NCI-H1417 treated with DMSO at 0.1 percent for 48 hours (cell line): ENCODE results near the gene SSH2.

Experiments
- DNase-seq: peaks from one replicate; lab custom pipeline; 2025; lab: John Stamatoyannopoulos, UW

Gene SSH2

GRCh38 chr17:29607557-29608195 is 322.4 kb downstream of the SSH2 start:
- DNase-seq = no peak

GRCh38 chr17:29603109-29603674 is 326.8 kb downstream of the SSH2 start:
- no peak for DNase-seq

GRCh38 chr17:29597361-29598172 is 332.5 kb downstream of the SSH2 start:
- no peak for DNase-seq

- DNase-seq = no peak
These were observed 333.2 kb downstream of the SSH2 start for GRCh38 chr17:29596811-29597210.

- DNase-seq = no peak
These were observed 333.9 kb downstream of the SSH2 start for GRCh38 chr17:29595943-29596774.

GRCh38 chr17:29595107-29595942 is 334.7 kb downstream of the SSH2 start:
- no peak for DNase-seq

GRCh38 chr17:29594519-29595090 is 335.4 kb downstream of the SSH2 start:
- DNase-seq = no peak

- DNase-seq = no peak
These were observed 336.2 kb downstream of the SSH2 start for GRCh38 chr17:29593591-29594518.

- no peak for DNase-seq
These were observed 337.0 kb downstream of the SSH2 start, which contains the start of gene ANKRD13B for GRCh38 chr17:29592850-29593551. TSS of gene ANKRD13B (plus strand) at chr17:29593132. CDS start at chr17:29593622, 490 bp downstream.

GRCh38 chr17:29591737-29592608 is 338.1 kb downstream of the SSH2 start:
- DNase-seq = peak; percentile 56

GRCh38 chr17:29591146-29591736 is 338.8 kb downstream of the SSH2 start:
- no peak for DNase-seq

GRCh38 chr17:29590411-29591145 is 339.4 kb downstream of the SSH2 start:
- DNase-seq = no peak

- peak; percentile 20 for DNase-seq
These were observed 340.3 kb downstream of the SSH2 start, which contains the start of gene GIT1 for GRCh38 chr17:29589524-29590410. TSS of gene GIT1 (minus strand) at chr17:29589648. CDS start at chr17:29589378, 270 bp downstream.

- no peak for DNase-seq
These were observed 341.2 kb downstream of the SSH2 start for GRCh38 chr17:29588562-29589411.

GRCh38 chr17:29588017-29588561 is 341.9 kb downstream of the SSH2 start:
- DNase-seq = no peak
